Activated CD4-positive, alpha-beta T cell treated with anti-CD3 and anti-CD28 coated beads, Interleukin-2, amount 50 U/mL, for 16 hours (primary cell): ENCODE results near the gene PLCB1.

ENCODE experiments used
- DNase-seq: peaks from one replicate; pipeline ENCODE4 v3.0.0-alpha.2; 2020

PLCB1 gene

GRCh38 chr20:8524101-8525016 is 392.3 kb downstream of the PLCB1 start:
- no peak for DNase-seq

DNA sequence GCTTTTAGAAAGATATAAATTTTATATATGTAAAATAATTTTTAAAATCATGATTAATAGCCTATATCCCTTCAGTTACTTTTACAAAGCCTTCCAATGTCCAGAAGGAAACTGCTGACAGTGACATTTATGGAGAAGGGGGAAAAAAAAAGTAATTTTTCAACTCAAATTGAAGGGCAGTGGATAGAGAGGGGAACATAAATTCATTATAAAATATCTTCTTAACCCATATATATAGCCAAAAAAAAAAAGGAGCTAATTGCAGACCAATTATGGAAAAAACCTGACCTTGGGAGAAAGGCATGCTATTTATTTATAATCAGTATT is 392.9 kb downstream of the PLCB1 start:
- DNase-seq = no peak

GRCh38 chr20:8526610-8527009 is 394.5 kb downstream of the PLCB1 start:
- DNase-seq = no peak

- no peak for DNase-seq
These were observed 396.1 kb downstream of the PLCB1 start for GRCh38 chr20:8527998-8528723.

GRCh38 chr20:8530022-8530421 is 398.0 kb downstream of the PLCB1 start:
- no peak for DNase-seq

DNA sequence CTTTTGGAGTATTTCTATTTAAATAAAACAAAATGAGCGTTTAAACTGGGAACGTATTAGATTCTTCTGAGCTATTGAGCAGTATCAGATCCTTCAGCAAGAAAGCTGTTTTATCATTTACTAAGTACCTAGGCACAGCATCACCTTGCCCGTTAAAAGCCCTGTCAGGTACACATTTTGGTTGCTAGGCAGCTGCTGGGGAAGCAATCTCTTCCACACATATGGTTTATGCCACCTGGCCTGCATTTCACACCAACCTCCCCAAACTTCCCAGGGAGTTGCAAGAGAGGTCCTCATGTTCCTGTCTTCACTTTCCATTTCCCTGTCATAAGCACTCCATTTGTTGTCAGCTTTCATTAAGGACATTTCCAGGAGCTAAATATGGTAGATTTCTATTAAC is 400.1 kb downstream of the PLCB1 start:
- no peak for DNase-seq

DNA sequence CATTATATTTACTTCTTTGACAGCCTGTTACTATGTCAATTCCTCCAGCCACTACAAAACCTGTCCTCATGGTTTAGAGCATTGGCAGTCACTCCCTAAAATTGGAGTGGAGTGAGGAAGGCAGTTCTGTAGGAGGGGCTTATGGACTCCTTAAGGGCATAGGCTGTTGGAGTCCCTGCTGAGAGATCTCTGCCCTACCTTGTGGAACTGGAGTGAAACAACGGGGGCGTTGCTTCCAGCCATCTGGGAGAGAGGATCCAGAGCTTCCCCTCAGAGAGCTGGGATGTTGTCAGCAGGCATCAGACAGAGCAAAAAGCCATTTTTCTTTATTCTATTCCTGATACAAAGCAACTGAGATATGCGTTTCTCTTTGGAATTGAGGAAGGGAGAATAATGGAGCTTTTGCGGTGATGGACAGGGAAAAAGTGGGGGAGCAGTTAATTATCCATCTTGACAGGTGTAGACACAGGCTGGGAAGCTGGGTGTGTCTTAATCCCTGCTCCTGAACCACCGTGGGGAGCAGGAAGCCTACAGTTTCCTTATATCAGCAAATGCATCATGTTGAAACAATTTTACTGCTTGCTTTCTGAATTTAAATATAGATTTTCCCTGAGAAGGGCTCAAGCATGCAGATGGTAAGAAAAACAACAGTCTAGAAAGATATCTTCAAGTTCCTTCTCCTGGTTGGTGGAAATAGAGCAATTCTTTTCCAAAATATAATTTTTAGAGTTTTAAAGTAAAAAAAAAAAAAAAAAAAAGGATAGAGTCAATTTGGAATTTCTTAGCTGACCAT is 402.5 kb downstream of the PLCB1 start:
- DNase-seq = no peak

DNA sequence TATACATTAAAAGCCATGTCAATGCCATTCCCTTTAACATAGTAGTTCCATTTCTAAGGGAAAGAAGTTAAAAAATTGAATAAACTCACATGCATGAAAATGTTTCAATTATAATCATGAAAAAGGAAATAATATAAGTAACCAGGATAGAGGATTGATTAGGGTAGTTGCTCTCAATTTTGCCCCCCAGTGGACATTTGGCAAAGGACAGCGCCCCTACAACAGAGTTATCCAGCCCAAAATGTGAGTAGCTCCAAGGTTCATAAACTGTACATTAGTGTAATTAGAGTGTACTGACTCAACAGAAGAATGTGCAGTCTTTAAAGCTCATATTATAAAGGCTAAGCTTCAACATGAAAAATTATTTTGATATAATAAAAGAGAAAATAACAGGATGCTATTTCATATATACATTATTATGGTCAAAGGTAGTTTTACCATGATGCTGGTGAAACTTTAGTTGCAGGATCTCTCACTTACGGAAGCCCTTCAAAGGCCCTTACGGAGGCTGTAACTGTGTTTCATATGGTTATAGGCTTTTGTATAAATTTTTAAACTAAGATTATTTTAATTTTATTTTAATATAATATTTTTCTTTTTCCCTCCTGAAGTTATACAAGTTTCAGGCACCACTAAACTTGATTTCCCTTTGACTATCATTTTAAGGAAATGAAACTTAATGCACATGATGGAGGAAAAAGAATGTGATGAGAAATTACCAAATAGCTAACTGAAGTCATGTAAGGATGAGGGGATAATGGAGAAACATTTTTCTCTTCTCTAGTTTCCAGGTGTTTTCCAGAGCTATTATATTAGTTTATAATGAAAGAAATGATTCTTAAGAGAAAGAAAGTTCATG is 403.6 kb downstream of the PLCB1 start:
- DNase-seq = peak; percentile 10

DNA sequence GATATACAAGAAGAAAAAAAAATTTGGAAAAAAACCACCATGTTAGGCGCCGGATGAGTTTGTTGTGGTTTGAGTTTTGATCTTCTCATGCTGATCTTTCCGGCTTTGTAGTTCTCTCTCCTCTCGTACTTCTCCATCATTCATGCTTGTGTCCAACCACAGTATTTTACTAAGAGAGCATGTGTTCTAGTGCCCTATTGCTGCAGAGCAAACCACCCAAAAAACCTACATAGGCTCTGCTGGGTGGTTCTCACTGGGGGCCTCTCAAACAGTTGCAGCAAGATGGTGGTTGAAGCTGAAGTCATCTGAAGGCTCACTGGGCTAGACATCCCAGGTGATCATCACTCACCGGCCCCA is 404.2 kb downstream of the PLCB1 start:
- no peak for DNase-seq

DNA sequence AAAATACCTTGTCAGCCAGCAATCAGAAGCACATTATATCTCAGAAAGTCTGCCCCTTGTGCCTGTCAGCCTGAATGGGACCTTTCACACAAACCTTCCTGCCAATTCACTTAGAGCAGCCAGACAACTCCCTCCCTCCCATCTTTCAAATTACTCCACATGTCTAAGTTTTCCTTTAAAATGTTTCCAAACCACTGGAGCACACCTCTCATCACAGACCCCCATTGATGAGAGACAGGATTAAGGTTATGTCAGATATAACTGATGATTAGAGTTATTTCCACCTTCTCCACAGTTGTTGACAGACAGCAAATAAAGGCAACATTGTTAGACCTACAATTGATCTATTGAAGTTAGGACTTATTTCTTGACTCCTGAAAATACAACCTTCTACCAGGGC is 408.4 kb downstream of the PLCB1 start:
- DNase-seq = no peak

- no peak for DNase-seq
These were observed 410.0 kb downstream of the PLCB1 start for GRCh38 chr20:8542110-8542486.

GRCh38 chr20:8545212-8545611 is 413.1 kb downstream of the PLCB1 start:
- no peak for DNase-seq

DNA sequence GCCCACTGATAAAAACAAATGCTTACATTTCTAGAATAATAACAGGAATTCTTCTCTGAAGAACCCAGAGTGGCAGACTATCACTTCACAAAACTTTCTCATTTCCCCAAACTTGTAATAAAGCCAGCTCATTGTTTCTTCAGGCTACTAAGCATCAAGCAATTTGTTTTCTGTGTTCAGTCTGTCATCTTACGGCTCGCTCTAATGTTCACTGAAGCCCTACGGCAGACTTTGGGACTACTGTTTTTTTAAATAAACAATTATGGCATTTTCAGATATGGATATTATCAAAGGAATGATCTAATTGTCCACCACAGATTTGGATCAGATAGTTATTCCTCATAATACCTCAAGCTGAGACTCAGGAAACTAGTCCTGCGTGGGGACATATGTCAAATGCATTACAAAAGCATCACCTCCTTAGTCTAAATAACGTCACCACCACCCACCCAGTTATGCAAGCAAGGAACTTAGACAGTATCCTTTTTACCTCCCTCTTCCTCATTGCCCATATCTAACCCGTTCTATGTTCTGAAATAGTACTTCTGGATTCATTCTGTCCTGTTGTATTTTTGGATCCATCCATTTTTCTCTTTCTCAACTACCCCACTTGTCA is 415.1 kb downstream of the PLCB1 start:
- no peak for DNase-seq

DNA sequence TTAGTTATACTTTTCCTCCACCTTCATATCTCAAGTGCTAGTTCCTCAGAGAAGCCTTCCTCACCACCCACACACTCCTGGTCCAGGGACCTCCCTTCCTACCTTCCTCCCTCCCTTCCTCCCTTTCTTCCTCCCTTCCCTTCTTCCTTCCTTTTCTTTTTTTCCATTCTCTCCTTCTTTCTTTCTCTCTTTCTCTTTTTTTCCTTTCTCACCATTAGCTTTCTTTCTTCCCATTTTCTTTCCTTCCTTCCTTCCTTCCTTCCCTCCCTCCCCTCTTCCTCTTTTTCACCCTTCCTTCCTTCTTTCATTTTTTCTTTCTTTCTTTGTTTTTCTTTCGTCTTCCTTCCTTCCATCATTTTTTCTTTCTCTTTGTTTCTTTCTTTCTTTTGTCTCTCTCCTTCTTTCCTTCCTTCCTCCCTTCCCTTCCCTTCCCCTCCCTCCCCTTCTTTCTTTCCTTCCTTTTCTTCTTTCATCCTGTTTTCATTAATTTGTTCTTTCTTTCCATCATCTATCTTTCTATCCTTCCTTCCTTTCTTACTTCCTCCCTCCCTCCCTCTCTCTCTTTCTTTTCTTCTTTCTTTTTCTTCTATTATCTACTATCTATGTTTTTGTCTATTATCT is 416.0 kb downstream of the PLCB1 start:
- no peak for DNase-seq

DNA sequence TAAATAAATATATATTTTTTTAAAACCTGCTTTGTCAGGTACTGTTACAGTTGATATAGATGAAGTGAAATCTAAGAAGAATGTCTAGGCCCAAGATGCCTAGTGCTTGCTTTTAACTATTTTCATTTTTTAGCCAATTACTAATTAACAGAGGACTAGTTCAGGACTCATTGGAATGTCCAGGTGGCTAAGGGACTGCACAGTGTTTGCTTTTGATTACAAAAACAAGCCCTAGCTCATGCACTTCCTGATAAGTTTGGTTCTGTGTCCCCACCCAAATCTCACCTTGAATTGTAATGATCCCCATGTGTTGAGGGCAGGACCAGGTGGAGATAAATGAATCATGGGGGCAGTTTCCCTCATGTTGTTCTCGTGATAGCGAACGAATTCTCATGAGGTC is 417.1 kb downstream of the PLCB1 start:
- no peak for DNase-seq

GRCh38 chr20:8557711-8558110 is 425.6 kb downstream of the PLCB1 start:
- DNase-seq = no peak

DNA sequence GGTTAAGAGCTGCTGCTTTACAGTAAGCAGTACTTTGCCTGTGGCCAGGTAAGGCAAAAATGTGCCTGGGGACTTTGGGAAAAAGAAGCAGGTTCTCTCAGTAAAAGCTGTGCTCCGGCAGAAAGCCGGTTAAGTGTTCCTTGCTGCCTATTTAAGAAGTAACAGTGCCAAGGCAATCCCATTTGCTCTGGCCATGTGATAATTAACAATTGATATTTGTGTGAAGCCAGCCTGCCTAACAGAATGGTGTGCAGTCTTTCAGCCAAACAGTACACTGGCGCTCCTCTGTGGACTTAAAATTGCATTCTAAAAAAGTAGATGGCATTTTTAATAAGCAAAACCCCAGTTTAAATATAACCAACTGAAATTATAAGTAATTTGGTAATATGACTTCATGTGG is 430.3 kb downstream of the PLCB1 start:
- no peak for DNase-seq

DNA sequence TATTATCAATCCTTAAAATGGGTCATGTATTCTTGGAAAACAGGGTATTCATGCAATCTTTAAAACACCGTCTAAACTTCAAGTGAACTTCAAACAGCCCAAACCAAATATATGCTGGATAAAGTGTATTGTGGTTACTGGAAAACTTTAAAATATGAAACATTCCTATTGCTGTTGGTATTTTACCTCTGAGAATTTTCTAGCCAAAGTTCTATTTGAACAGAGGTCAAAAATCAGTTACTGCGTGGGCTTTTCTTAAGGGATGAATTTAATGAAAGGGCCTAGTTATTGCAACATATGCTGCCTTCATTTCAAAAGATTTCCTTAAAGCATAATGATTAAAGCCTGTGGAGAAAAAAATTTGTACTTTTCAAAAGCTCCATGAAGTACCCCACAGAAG is 436.0 kb downstream of the PLCB1 start:
- no peak for DNase-seq

GRCh38 chr20:8569766-8570165 is 437.7 kb downstream of the PLCB1 start:
- DNase-seq = no peak

GRCh38 chr20:8571611-8572010 is 439.5 kb downstream of the PLCB1 start:
- DNase-seq = no peak

DNA sequence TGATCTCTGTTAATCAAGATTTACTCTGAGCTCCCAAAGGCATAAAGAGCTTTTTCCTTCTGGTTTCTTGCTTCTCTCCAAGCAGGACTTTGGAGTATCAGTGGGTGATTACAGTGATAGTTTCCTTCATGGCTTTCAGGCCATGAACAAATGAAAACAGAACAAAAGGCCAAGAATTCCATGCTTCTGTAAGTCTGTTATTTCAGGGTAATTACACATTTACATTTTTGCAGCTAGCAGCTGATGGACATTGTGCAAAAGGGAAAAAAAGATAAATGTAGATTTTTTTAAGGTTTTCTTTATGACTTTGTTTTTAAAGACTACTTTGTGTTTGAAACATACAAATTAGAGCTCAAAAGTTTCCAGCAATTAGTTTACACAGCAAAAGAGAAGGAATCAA is 441.6 kb downstream of the PLCB1 start:
- DNase-seq = no peak

DNA sequence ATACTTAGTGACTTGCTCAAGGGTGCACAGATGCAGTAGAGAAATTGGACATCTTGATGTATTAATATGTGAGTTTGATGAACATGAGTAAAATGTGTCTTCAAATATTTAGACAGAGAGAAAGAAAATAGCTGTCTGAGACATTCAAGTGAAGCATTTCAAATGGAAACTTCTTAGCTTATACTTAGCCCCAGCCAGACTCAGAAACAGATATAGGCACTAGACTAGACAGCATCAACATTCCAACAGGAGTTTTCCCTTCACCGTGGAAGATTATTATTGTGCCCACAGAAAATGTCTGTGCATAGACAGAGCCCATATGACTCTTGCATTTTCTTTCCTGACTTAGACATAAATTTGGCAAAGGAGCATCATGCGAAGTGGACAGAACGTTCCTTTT is 443.0 kb downstream of the PLCB1 start:
- DNase-seq = no peak
